Esophagus muscularis mucosa (tissue), 4 donors: Measurements from ENCODE around the gene SCGB2A2. TPM values are rescaled to one million over a fixed set of nuclear protein-coding genes. Genes with fewer than 3 reads are reported as not detected.

ENCODE experiments used
- DNase-seq: peaks from one replicate; pipeline ENCODE4 v3.0.0-alpha.2; 2017; ENCODE audit errors: extremely low spot score
- H3K27ac ChIP-seq, 4 donors: fragments of 200-600 bp; sonication (generic); replicated peaks in 1 of 4; 1 replicate in 3 of 4; 2 replicates in 1 of 4; pipeline ENCODE4 v1.5.1; 2016 to 2019; ENCODE audit warnings: mild to moderate bottlenecking in 1 of 4
- H3K27me3 ChIP-seq, 4 donors: fragments of 200-600 bp; sonication (generic); one replicate each; pipeline versions ENCODE4 v1.5.1 to v1.6.0; 2016 to 2019
- H3K36me3 ChIP-seq, 4 donors: fragments of 200-600 bp; sonication (generic); one replicate each; pipeline ENCODE4 v1.5.1; 2016 to 2019
- H3K4me1 ChIP-seq, 4 donors: fragments of 200-600 bp; sonication (generic); one replicate each; pipeline ENCODE4 v1.5.1; 2016 to 2019
- H3K4me3 ChIP-seq, 4 donors: fragments of 200-600 bp; sonication (generic); 1 replicate in 2 of 4; 2 replicates in 2 of 4; pipeline ENCODE4 v1.5.1; 2016 to 2019; ENCODE audit warnings: mild to moderate bottlenecking in 4 of 4, moderate library complexity in 1 of 4
- H3K9me3 ChIP-seq, 4 donors: fragments of 200-600 bp; sonication (generic); 1 replicate in 3 of 4; 2 replicates in 1 of 4; pipeline ENCODE4 v1.5.1; 2016 to 2019
- CTCF ChIP-seq, 3 experiments: fragments of 200-600 bp in 2 of 3; fragments of 450-650 bp in 1 of 3; sonication (generic) in 2 of 3; IDR thresholded peaks; one replicate each; pipeline ENCODE4 v1.5.1; 2017 to 2019; ENCODE audit warnings: antibody characterized with exemption in 3 of 3, mild to moderate bottlenecking in 2 of 3, moderate library complexity in 1 of 3
- EP300 ChIP-seq: sonication (generic); formaldehyde crosslinking; IDR thresholded peaks from one replicate; pipeline ENCODE4 v1.6.1; 2017; ENCODE audit warnings: antibody characterized with exemption
- POLR2A ChIP-seq: fragments of 450-650 bp; IDR thresholded peaks from one replicate; pipeline ENCODE4 v1.6.1; 2017; ENCODE audit warnings: antibody characterized with exemption, moderate library complexity, mild to moderate bottlenecking, low read depth
- POLR2AphosphoS5 ChIP-seq, 2 donors: sonication (generic); formaldehyde crosslinking; IDR thresholded peaks; one replicate each; pipeline ENCODE4 v1.6.1; 2017; ENCODE audit warnings: antibody characterized with exemption in 2 of 2
- WGBS: methylation state at CpG from one replicate; pipeline ENCODE4 v1.1.5; 2018; 5-methylcytosine and 5-hydroxymethylcytosine counted together
- intact Hi-C: fragments of 100-400 bp; cut with DNase I; formaldehyde crosslinking; loops from one replicate; pipeline ENCODE4 v1.15.1; 2023
- total RNA-seq, 4 donors: library from RNA; depleted of rRNA; stranded (reverse); fragments of >200 nt; gene quantifications; one replicate each; pipeline versions ENCODE4 v1.1.0 to v1.2.1, GENCODE V29; 2016

The SCGB2A2 gene
- total RNA-seq, 4 donors from 2014 or later, result not detected

- TF ChIP-seq EP300 (no peak), POLR2A (no peak), CTCF (IDR thresholded peaks at IDR 0.05) (no peak), POLR2AphosphoS5 (IDR thresholded peaks at IDR 0.05) (no peak)
- Histone ChIP-seq H3K27me3 (peaks cover 0 to 18% (median 0%) of the 10 kb centered on the region in 4 donors), H3K36me3 (no peaks in the 10 kb centered on the region), H3K27ac (no peak overlapping the region), H3K4me1 (no peaks in the 10 kb centered on the region), H3K4me3 (no peak overlapping the region), H3K9me3 (peaks cover 0 to 44% (median 41%) of the 10 kb centered on the region in 4 donors)
- DNase-seq, result peak; percentile 81
- intact Hi-C loops, result no loop called here
- 65% methylated on average over 4 of the region's 4 CpGs for WGBS
These were observed 18.3 kb upstream of the SCGB2A2 start for GRCh38 chr11:62251698-62252097.

DNA sequence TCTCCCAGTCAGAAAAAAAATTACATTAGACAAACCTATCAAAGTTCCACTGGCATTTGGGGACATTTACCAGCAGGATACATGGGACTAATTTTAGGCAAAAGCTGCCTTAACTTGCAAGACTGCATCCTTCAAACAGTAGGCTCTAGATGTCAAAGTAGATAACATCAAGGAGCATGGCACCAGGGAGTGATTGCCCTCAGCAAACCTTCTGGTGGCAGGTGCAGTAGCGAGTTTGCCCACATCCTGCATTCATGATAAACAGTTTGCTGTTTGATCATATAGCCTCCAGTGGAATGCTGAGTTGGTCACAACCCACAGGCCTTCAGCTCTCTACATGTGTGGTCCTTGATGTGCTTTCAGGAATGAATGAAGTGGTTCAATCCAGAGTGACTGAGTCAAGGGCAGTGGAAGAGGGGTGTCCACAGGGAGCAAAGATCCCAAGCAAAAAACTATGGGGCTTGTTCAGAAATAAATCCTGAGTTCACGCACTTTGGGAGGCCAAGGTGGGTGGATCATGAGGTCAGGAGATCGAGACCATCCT, 15.9 kb upstream of the SCGB2A2 start:
- Histone ChIP-seq H3K9me3 (peaks cover 0 to 42% (median 41%) of the 10 kb centered on the region in 4 donors), H3K4me3 (no peak overlapping the region), H3K36me3 (no peaks in the 10 kb centered on the region), H3K27me3 (no peaks in the 10 kb centered on the region), H3K27ac (no peak overlapping the region), H3K4me1 (no peaks in the 10 kb centered on the region)
- intact Hi-C loops, result no loop called here
- TF ChIP-seq EP300 (no peak), POLR2AphosphoS5 (IDR thresholded peaks at IDR 0.05) (no peak), CTCF (IDR thresholded peaks at IDR 0.05) (no peak), POLR2A (no peak)
- DNase-seq, result peak; percentile 64
- 77% methylated on average over 2 of the region's 3 CpGs for WGBS

GRCh38 chr11:62256281-62256680, 13.7 kb upstream of the SCGB2A2 start:
- 90% methylated on average over 2 of the region's 2 CpGs for WGBS

DNA sequence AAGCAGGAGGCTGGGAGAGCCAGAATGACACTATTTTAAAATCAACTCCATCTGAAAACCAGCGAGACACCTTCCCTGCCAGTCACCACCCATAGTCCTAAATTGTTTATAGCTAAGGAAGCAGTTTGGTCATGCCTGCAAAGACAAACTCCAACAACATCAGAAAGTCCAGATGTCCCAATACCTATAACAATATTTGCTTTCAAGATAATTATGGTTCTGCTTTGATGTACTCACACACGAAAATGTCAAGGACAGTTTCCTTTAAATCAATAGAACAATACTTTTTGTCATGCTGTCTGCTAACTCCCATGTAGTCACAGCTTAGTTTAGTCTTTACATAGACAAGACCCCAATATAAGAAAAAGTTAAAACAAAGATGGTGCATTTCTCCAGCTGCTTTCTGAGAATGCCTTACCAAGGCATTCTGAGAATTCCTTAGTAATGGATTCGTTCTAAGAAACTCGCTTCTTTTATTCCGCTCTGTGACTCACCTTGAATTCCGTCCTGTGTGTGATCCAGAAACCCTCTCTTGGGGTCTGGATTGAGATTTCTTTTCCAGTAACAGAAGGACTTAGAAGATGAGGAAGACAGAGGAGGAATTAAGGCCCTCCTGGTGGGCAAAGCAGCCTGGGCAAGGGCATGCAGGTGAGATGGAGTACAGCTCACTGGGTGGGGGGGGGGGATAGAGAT, 9.6 kb upstream of the SCGB2A2 start:
- no peak overlapping the region for H3K4me3 ChIP-seq
- DNase-seq, result no peak
- no peaks in the 10 kb centered on the region for H3K9me3 ChIP-seq
- no peaks in the 10 kb centered on the region for H3K4me1 ChIP-seq
- intact Hi-C loops, result no loop called here
- peaks cover 0 to 4% (median 0%) of the 10 kb centered on the region in 4 donors for H3K27me3 ChIP-seq
- no peak overlapping the region for H3K27ac ChIP-seq
- no peaks in the 10 kb centered on the region for H3K36me3 ChIP-seq
- WGBS, result 76% methylated on average over 6 of the region's 6 CpGs
- TF ChIP-seq POLR2AphosphoS5 (IDR thresholded peaks at IDR 0.05), result no peak
- TF ChIP-seq POLR2A, result no peak
- no peak for TF ChIP-seq CTCF (IDR thresholded peaks at IDR 0.05)
- no peak for TF ChIP-seq EP300

More at GRCh38 chr11:62256281-62256680, 13.7 kb upstream of the SCGB2A2 start:
- no peak overlapping the region for H3K27ac ChIP-seq
- H3K9me3 ChIP-seq, result peaks cover 0 to 30% (median 28%) of the 10 kb centered on the region in 4 donors
- DNase-seq, result no peak
- no peaks in the 10 kb centered on the region for H3K4me1 ChIP-seq
- H3K27me3 ChIP-seq, result no peaks in the 10 kb centered on the region
- TF ChIP-seq POLR2A, result no peak
- TF ChIP-seq POLR2AphosphoS5 (IDR thresholded peaks at IDR 0.05), result no peak
- TF ChIP-seq EP300, result no peak
- H3K36me3 ChIP-seq, result no peaks in the 10 kb centered on the region
- H3K4me3 ChIP-seq, result no peak overlapping the region
- intact Hi-C loops, result no loop called here

- no peak for TF ChIP-seq POLR2AphosphoS5 (IDR thresholded peaks at IDR 0.05)
- TF ChIP-seq CTCF (IDR thresholded peaks at IDR 0.05), result no peak
- no peak for TF ChIP-seq POLR2A
- no peak for TF ChIP-seq EP300
- Histone ChIP-seq H3K4me3 (no peak overlapping the region), H3K36me3 (no peaks in the 10 kb centered on the region), H3K27me3 (peaks cover 0 to 20% (median 0%) of the 10 kb centered on the region in 4 donors), H3K9me3 (no peaks in the 10 kb centered on the region), H3K27ac (no peak overlapping the region), H3K4me1 (no peaks in the 10 kb centered on the region)
- WGBS, result 72% methylated on average over 1 of the region's 1 CpG
- no peak for DNase-seq
- intact Hi-C loops, result no loop called here
These were observed 6.0 kb upstream of the SCGB2A2 start for GRCh38 chr11:62264004-62264403.
